Fibroblast of skin of back (primary cell): Measurements from ENCODE around the gene PRKN.
A peak's percentile ranks its signal among the peaks of the same experiment; 100 is the strongest.

Source experiments
- DNase-seq: peaks from one replicate; pipeline ENCODE4 v3.0.0-alpha.2; 2013

Gene PRKN

DNA sequence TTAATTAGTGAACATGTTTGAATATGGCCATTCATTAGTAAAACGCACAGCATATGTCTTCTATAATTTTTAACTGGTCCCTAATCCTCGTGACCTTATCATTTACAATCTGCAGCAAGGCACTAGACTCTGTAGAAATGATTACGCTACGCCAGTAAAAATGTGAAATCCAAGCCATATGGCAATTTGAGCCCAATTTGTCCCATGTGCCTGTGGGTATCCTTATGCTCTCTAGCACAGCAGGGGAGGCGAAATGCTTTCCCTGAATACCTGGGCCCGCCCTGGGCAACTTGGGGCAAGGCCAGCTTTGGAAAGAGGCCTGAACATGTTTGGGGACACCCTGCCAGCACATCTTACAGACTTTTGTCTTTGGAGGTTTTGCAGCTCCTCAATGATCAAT is 1331.0 kb downstream of the PRKN start:
- no peak for DNase-seq

- no peak for DNase-seq
Observed at GRCh38 chr6:161395716-161396231, 1331.8 kb downstream of the PRKN start.

DNA sequence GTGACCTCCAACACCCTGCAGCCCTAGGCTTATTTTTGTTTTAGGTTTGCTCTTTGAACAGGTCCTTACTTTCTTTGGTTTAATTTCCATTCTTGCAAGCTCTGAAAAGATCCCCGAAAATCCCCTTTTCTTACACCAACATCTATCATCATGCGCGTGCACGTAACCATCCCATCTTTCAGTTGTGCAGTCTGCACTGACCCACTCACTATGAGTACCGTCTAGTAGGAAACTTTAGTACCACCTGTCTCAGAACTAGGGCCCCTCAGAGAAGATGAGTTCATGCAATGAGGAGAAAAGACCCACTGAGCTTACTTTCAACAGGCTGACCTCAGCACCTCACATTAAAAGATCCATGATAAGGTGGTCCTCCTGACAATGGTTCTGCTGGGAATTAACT is 1333.1 kb downstream of the PRKN start:
- DNase-seq = no peak

- peak; percentile 89 for DNase-seq
Observed at GRCh38 chr6:161393839-161394364, 1333.7 kb downstream of the PRKN start.

DNA sequence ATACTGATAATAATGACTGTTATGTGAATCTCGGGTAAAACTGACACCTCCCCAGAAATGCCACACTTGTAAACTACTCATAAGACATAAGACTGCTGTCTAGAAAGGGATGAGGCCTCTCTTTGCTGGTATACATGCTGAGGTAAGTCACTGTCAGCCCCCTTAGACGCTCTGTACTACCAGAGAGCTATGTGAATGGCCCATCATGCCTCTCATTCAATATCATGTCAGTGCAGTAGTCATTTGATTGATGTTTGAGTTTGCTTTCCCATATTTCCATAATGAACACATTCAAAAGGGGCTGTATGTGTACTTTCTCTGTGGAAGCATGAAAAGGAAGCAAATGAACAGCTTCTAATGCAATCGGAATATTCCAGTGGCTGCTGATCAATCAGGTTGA is 1334.3 kb downstream of the PRKN start:
- DNase-seq = no peak

DNA sequence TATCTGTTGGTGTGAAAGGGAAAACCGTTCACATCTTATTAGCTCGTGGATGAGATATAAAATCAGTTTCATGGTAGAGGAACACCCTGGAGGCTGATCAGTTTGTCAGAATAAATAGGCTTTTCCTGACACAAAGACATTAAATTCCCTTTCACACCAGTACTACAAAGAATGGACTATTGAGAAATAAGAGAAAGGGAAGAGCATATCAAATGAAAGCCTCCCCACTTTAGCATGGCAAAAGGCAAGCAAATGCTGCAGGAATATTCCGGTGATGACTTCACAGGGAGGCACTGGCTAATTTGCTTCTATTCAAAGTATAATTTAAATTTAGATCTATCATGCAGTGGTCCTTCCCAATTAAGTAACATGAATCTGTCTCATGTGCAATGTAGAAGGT is 1337.8 kb downstream of the PRKN start:
- DNase-seq = no peak

DNA sequence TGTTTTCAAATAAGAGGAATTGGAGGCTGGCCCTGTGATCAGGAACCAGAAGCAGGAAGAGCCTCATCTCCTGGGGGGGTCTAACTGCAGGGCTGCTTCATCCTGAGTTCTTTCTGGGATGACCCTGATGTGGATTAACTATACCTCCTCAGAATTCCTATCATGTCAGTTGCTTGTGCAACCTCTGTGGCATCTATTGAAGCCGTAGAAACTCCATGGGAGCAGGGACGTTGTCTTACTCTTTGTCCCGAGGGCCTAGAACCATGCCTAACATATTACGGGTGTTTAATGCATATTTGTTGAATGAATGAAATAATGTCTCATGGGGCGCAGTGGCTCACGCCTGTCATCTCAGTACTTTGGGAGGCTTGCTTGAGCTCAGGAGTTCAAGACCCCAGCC is 1343.6 kb downstream of the PRKN start:
- DNase-seq = peak; percentile 28

- no peak for DNase-seq
Observed at GRCh38 chr6:161379834-161380582, 1347.6 kb downstream of the PRKN start.

GRCh38 chr6:161378115-161378514 is 1349.5 kb downstream of the PRKN start:
- no peak for DNase-seq

DNA sequence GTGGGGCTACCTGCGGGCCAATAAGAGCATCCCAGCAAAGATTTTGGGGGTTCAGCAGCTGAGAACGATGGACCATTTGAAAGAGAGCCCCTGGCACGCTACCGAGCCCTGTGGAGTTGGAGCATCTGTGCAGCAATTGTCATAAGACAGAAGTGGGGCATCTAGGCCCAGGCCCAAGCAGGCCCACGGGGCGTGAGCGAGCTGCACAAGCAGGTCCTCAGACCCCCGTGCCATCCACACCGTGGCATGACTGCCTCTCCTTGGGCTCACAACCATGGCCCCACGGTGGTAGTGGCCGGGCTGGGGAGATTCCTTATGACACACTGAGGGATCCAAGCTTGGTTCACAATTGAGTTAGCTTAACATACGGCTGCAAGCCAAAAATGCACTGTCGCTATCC is 1350.5 kb downstream of the PRKN start:
- no peak for DNase-seq

GRCh38 chr6:161376367-161376766 is 1351.2 kb downstream of the PRKN start:
- no peak for DNase-seq

GRCh38 chr6:161374971-161375873 is 1352.3 kb downstream of the PRKN start:
- DNase-seq = no peak

DNA sequence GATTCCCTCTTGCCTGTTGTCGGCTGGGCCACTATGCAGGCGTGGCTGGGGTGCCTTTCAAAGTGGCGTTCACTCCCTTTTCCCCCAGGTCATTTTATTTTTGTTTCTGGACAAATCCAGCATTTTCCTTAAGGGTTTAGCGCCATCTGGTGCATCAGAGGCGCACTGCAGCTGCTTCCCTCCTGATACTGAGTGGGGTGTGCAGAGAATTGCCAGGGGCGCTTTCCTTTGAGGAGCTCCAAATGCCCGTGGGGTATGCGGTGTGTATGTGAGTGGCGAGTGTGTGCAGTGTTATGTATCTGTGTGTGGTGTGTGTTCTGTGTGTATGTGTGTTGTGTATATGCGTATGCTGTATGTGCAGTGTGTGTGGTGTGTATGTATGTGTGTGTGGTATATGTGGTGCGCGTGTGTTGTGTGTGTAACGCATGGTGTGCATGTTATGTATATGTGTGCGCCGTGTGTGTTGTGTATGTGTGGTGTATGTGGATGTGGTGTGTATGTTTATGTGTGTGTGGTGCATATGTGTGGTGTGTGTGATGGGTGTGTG is 1353.6 kb downstream of the PRKN start:
- DNase-seq = peak; percentile 50

- DNase-seq = no peak
Observed at GRCh38 chr6:161372422-161372793, 1355.2 kb downstream of the PRKN start.

- peak; percentile 50 for DNase-seq
Observed at GRCh38 chr6:161370880-161371279, 1356.7 kb downstream of the PRKN start.

- DNase-seq = peak; percentile 44
Observed at GRCh38 chr6:161369339-161369738, 1358.2 kb downstream of the PRKN start.

DNA sequence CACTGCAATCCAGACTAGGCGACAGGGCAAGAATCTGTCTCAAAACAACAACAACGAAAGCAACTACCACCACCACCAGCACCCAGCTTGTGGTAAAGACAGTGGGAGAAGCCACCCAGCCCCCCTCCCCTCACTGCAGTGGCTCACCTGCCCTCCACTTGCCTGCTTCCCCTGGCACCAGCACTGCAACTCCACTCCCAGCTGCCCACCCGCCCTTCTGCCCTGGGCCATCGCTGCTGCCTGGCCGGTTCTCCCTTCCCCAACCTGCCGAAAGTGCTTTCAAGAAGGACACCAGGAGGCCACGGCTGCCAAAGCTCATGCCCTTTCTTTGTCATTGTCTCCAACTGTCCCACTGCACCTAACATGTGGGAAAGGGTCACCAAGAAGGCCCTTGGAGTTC is 1359.1 kb downstream of the PRKN start:
- no peak for DNase-seq

- no peak for DNase-seq
Observed at GRCh38 chr6:161367472-161367871, 1360.1 kb downstream of the PRKN start.

GRCh38 chr6:161366301-161366923 is 1361.2 kb downstream of the PRKN start:
- no peak for DNase-seq

DNA sequence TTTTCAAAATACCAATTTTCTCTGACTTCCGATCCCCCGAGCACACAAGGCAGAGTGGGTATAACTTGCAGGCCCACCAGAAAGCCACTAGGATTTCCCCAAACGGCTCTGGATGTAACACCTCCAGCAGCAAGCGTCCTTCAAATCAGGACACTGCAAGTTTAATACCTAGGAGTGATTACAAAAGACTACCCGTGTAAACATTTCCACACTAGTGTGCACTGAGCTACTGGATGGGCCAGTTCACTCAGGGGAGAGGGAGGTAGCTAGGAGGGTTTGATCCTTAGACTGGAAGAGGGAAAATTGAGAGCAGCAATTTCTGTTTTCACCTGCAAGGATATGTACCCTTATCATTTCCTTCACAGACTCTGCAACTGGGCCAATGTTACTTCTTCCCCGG is 1361.9 kb downstream of the PRKN start:
- no peak for DNase-seq

- no peak for DNase-seq
Observed at GRCh38 chr6:161363286-161363685, 1364.3 kb downstream of the PRKN start.

GRCh38 chr6:161362266-161362665 is 1365.3 kb downstream of the PRKN start:
- no peak for DNase-seq

DNA sequence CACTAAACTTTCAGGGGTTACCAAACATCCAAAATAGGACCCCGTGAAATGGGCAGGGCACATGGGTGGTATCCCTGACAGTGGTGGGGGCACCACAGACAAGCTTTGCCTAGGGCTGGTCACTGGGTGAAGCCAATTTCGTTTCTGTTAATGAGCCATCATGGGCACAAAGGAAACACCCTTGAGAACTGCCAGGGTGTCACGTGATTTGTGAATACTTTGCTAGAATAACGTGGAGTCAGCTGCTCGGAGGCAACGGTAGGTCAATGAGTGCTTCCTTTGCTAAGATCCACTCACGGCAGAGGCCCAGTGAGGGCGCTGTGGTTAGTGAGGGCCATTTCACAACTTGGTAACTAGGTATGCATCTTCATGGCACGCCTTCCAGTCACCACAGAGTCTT is 1366.0 kb downstream of the PRKN start:
- no peak for DNase-seq
